Activated CD8-positive, alpha-beta memory T cell treated with anti-CD3 and anti-CD28 coated beads, Interleukin-2, amount 10 ng/mL, durations not matched to agents 7 days and 5 days (primary cell): ENCODE measurements around the gene MEGF8. TPM values are rescaled to one million over a fixed set of nuclear protein-coding genes. Genes with fewer than 3 reads are reported as not detected.

Source experiments
- ATAC-seq: fragments of 150-1000 bp; cut with Tn5 transposase; one replicate; pipeline ENCODE4 v1.10.0; 2021; ENCODE audit warnings: moderate library complexity
- CTCF ChIA-PET: fragments of 350-600 bp; sonication (Branson Sonifier 250); formaldehyde crosslinking; loops from one replicate; lab custom pipeline; 2021; ENCODE audit warnings: antibody characterized with exemption; lab: Charles Lee
- DNase-seq: peaks from one replicate; pipeline ENCODE4 v3.0.0-alpha.2; 2020
- H3K27ac Mint-ChIP-seq: one replicate; pipeline ENCODE4 v1.8.0; 2021; ENCODE audit warnings: mild to moderate bottlenecking, mixed read lengths
- H3K27me3 Mint-ChIP-seq: one replicate; pipeline ENCODE4 v1.8.0; 2021; ENCODE audit warnings: mixed read lengths
- H3K36me3 Mint-ChIP-seq: one replicate; pipeline ENCODE4 v1.8.0; 2021; ENCODE audit warnings: mild to moderate bottlenecking, mixed read lengths
- H3K4me1 Mint-ChIP-seq: one replicate; pipeline ENCODE4 v1.8.0; 2021; ENCODE audit warnings: mixed read lengths
- H3K4me3 Mint-ChIP-seq: one replicate; pipeline ENCODE4 v1.8.0; 2021; ENCODE audit warnings: mild to moderate bottlenecking, moderate library complexity, mixed read lengths
- H3K9me3 Mint-ChIP-seq: one replicate; pipeline ENCODE4 v1.8.0; 2022; ENCODE audit warnings: low read depth, mixed read lengths
- total RNA-seq, 2 experiments: library from RNA; stranded (reverse); gene quantifications; one replicate each; pipeline ENCODE4 v1.2.3, GENCODE V29; 2021

The MEGF8 gene
- total RNA-seq, 2 experiments from 2014 or later = 6.5 TPM

- Mint-ChIP-seq H3K9me3 (no peaks in the 10 kb centered on the region), H3K4me3 (no peak overlapping the region), H3K27ac (no peak overlapping the region), H3K36me3 (peaks cover 4% of the 10 kb centered on the region), H3K4me1 (peaks cover 35% of the 10 kb centered on the region), H3K27me3 (no peaks in the 10 kb centered on the region)
- CTCF ChIA-PET = interaction anchor here (1.0 to 2.1 kb wide), 6 partner anchors 13 to 174 kb away, joined by 3 to 10 read pairs (median 4); partner anchors contain the start of genes CIC and GSK3A
- no peak for ATAC-seq
- DNase-seq = no peak
Observed at GRCh38 chr19:42282819-42283187, 42.6 kb upstream of the MEGF8 start.

- CTCF ChIA-PET = interaction anchor here (1.0 to 2.1 kb wide), 5 partner anchors 13 to 175 kb away, joined by 3 to 10 read pairs (median 4); partner anchors contain the start of genes CIC and GSK3A
- no peak overlapping the region for H3K27ac Mint-ChIP-seq
- H3K36me3 Mint-ChIP-seq = peaks cover 6% of the 10 kb centered on the region
- peaks cover 32% of the 10 kb centered on the region for H3K4me1 Mint-ChIP-seq
- peak; percentile 97 for DNase-seq
- peak; percentile 71 for ATAC-seq
- H3K9me3 Mint-ChIP-seq = no peaks in the 10 kb centered on the region
- H3K4me3 Mint-ChIP-seq = no peak overlapping the region
- H3K27me3 Mint-ChIP-seq = no peaks in the 10 kb centered on the region
Observed at GRCh38 chr19:42283188-42284065, 42.0 kb upstream of the MEGF8 start.

DNA sequence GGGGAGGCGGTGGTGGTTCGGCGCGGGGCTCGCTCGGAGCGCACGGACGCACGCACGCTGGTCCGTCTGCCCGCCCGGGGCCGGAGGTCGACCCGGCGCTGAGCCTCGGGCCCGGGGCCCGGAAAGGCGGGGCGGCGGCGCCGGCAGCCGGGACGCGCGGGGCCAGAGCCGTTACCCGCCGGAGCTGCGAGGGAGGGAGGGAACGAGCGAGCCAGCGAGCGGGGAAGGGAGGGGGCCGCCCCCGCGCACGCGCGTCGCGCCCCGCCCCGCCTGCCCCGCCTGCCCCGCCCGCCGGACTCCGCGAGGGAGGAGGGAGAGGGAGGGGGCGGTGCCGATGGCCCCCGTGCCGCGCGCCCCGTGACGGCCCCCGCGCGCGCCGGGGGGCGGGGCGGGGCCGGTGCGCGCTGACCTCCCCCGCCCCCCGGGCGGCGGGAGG lies 41.4 kb upstream of the MEGF8 start:
- peak; percentile 89 for DNase-seq
- Mint-ChIP-seq H3K36me3 (peaks cover 6% of the 10 kb centered on the region), H3K27ac (no peak overlapping the region), H3K4me1 (peaks cover 25% of the 10 kb centered on the region), H3K4me3 (no peak overlapping the region), H3K27me3 (no peaks in the 10 kb centered on the region), H3K9me3 (no peaks in the 10 kb centered on the region)
- CTCF ChIA-PET = interaction anchor here (1.0 to 1.3 kb wide), 6 partner anchors 12 to 176 kb away, joined by 3 to 7 read pairs (median 4); no protein-coding TSS in a partner anchor
- peak; percentile 43 for ATAC-seq

DNA sequence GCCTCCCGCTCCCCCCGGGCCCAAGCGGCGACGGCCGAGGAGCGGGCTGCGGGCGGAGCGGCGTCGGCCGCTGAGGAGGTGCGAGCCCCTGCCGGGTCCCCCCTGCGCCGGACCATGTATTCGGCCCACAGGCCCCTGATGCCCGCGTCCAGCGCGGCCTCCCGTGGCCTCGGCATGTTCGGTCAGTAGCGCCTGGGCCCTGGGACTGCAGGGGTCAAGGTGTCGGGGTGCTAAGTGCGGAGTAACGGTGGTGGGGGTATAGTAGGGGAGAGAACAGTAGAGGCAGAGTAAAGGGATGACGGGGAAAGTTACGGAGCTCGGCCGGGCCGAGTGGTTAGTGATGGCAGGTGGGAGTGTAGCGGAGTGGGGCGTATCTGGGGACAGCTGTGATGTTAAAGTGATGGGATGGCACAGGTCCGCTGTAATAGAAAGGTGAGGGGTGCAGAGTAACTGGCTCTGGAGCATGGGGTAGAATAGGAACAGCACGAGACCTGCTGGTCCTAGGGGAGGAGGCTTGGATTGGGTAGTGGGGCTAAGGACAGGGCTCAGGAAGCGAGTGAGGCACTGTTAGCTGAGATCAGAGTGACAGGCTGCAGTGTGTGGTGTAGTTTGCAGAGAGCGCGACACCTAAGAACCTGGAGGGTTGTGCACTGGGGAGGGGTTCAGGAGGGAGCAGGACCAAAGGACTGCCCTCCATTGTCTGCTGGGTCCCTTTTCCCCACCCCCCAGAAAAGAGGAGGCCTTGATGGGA lies 40.7 kb upstream of the MEGF8 start:
- H3K27ac Mint-ChIP-seq = peak overlapping the region; percentile 73
- H3K9me3 Mint-ChIP-seq = no peaks in the 10 kb centered on the region
- CTCF ChIA-PET = interaction anchor here (0.8 to 1.3 kb wide), 7 partner anchors 11 to 176 kb away, joined by 3 to 7 read pairs (median 3); no protein-coding TSS in a partner anchor
- DNase-seq = peak; percentile 59
- ATAC-seq = no peak
- H3K36me3 Mint-ChIP-seq = peaks cover 6% of the 10 kb centered on the region
- H3K27me3 Mint-ChIP-seq = no peaks in the 10 kb centered on the region
- H3K4me1 Mint-ChIP-seq = peaks cover 18% of the 10 kb centered on the region
- H3K4me3 Mint-ChIP-seq = peak overlapping the region; percentile 79

DNA sequence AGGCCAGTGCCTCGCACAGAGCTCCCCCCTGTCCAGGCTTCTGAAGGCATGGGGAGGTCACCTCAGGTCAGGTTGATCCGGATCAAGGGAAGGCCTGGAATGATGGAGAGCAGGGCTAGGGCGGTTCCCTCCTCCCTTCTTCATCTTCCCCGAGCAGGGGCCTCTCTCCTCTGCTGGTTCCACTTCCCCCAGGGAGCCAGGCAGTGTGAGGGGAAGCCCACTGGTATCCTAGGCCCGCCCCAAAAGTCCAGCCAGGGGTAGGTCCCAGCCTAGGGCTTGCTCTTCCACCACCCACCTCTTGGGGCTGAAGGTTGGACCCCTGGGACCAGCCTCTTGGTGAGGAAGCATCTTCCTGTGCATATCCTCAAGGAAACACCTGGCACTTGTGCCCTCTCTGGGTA lies 39.9 kb upstream of the MEGF8 start:
- H3K27ac Mint-ChIP-seq = no peak overlapping the region
- DNase-seq = no peak
- no peaks in the 10 kb centered on the region for H3K9me3 Mint-ChIP-seq
- H3K36me3 Mint-ChIP-seq = peaks cover 6% of the 10 kb centered on the region
- no peaks in the 10 kb centered on the region for H3K27me3 Mint-ChIP-seq
- ATAC-seq = no peak
- peak overlapping the region; percentile 79 for H3K4me3 Mint-ChIP-seq
- peaks cover 18% of the 10 kb centered on the region for H3K4me1 Mint-ChIP-seq
- CTCF ChIA-PET = interaction anchor here (0.8 to 1.3 kb wide), 2 partner anchors 149 to 177 kb away, joined by 3 to 6 read pairs; no protein-coding TSS in a partner anchor

GRCh38 chr19:42285988-42286348 lies 39.5 kb upstream of the MEGF8 start:
- ATAC-seq = no peak
- no peaks in the 10 kb centered on the region for H3K9me3 Mint-ChIP-seq
- peak overlapping the region; percentile 44 for H3K27ac Mint-ChIP-seq
- no peaks in the 10 kb centered on the region for H3K27me3 Mint-ChIP-seq
- CTCF ChIA-PET = no interaction called here
- H3K36me3 Mint-ChIP-seq = peaks cover 6% of the 10 kb centered on the region
- H3K4me3 Mint-ChIP-seq = peak overlapping the region; percentile 17
- peaks cover 18% of the 10 kb centered on the region for H3K4me1 Mint-ChIP-seq
- no peak for DNase-seq

- Mint-ChIP-seq H3K4me1 (peaks cover 17% of the 10 kb centered on the region), H3K27me3 (no peaks in the 10 kb centered on the region), H3K36me3 (peaks cover 6% of the 10 kb centered on the region), H3K4me3 (no peak overlapping the region), H3K9me3 (no peaks in the 10 kb centered on the region), H3K27ac (peak overlapping the region; percentile 44)
- ATAC-seq (no peak), DNase-seq (no peak)
- CTCF ChIA-PET = interaction anchor here (1.5 kb wide), 1 partner anchor 154 kb away, joined by 4 read pairs; no protein-coding TSS in a partner anchor
Observed at GRCh38 chr19:42286349-42287016, 39.0 kb upstream of the MEGF8 start.

DNA sequence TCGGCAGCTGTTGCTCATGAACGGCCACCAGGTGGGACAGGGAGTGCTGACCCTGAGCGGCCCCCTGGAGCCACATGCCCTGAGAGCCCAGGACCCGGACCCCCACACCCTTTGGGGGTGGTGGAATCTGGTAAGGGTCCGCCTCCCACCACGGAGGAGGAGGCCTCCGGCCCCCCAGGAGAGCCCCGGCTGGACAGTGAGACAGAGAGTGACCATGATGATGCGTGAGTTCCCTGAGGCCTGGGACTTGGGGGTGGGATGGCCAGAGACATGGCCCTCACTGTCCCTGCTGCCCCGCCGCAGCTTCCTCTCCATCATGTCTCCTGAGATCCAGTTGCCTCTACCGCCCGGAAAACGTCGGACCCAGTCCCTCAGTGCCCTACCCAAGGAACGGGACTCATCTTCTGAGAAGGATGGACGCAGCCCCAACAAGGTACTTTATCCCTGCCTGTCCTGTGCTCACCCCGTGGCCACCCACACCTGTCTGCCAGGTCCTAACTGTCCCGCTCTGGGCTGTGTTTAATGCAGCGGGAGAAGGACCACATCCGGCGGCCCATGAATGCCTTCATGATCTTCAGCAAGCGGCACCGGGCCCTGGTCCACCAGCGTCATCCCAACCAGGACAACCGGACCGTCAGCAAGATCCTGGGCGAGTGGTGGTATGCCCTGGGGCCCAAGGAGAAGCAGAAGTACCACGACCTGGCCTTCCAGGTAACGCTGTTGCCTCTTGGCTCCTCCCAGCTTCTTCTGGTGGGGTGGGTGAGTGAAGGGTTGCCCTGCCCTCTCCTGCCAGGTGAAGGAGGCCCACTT lies 38.2 kb upstream of the MEGF8 start:
- ATAC-seq (no peak), DNase-seq (no peak)
- peaks cover 9% of the 10 kb centered on the region for H3K36me3 Mint-ChIP-seq
- CTCF ChIA-PET = interaction anchor here (1.1 to 1.5 kb wide), 2 partner anchors 102 to 154 kb away, joined by 4 read pairs; no protein-coding TSS in a partner anchor
- peaks cover 17% of the 10 kb centered on the region for H3K4me1 Mint-ChIP-seq
- H3K9me3 Mint-ChIP-seq = no peaks in the 10 kb centered on the region
- no peaks in the 10 kb centered on the region for H3K27me3 Mint-ChIP-seq
- H3K27ac Mint-ChIP-seq = peak overlapping the region; percentile 20
- no peak overlapping the region for H3K4me3 Mint-ChIP-seq

- CTCF ChIA-PET = interaction anchor here (1.1 to 1.5 kb wide), 2 partner anchors 103 to 155 kb away, joined by 4 read pairs; no protein-coding TSS in a partner anchor
- ATAC-seq = no peak
- no peaks in the 10 kb centered on the region for H3K27me3 Mint-ChIP-seq
Observed at GRCh38 chr19:42287827-42288107, 37.7 kb upstream of the MEGF8 start.

GRCh38 chr19:42288387-42288786 lies 37.0 kb upstream of the MEGF8 start:
- no peaks in the 10 kb centered on the region for H3K9me3 Mint-ChIP-seq
- no peak for ATAC-seq
- H3K4me1 Mint-ChIP-seq = peaks cover 17% of the 10 kb centered on the region
- H3K4me3 Mint-ChIP-seq = no peak overlapping the region
- no peak overlapping the region for H3K27ac Mint-ChIP-seq
- CTCF ChIA-PET = no interaction called here
- H3K27me3 Mint-ChIP-seq = no peaks in the 10 kb centered on the region
- no peak for DNase-seq
- peaks cover 12% of the 10 kb centered on the region for H3K36me3 Mint-ChIP-seq

More at GRCh38 chr19:42287827-42288107, 37.7 kb upstream of the MEGF8 start:
- Mint-ChIP-seq H3K27ac (no peak overlapping the region), H3K36me3 (peaks cover 9% of the 10 kb centered on the region), H3K4me3 (no peak overlapping the region), H3K4me1 (peaks cover 17% of the 10 kb centered on the region), H3K9me3 (no peaks in the 10 kb centered on the region)
- DNase-seq = no peak

DNA sequence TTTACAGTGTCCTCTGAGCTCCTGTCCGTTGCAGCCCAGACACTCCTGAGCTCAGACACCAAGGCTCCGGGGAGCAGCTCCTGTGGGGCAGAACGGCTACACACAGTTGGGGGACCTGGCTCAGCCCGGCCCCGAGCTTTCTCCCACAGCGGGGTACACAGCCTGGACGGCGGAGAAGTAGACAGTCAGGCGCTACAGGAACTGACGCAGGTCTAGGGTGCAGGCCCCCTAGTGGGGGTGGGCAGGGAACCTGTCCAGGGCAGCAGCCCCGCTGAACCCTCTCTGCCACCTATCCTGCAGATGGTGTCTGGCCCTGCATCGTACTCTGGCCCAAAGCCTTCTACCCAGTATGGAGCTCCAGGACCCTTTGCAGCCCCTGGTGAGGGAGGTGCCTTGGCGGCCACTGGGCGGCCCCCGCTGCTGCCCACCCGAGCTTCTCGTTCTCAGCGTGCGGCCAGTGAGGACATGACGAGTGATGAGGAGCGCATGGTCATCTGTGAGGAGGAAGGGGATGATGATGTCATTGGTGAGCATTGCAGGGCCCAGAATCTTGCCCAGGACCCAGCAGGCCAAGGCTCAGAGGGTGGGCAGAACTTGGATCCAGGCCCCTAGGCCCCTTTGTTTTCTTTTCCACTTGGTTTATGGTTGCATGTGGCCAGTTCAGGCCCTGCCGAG lies 36.4 kb upstream of the MEGF8 start:
- Mint-ChIP-seq H3K27me3 (no peaks in the 10 kb centered on the region), H3K36me3 (peaks cover 16% of the 10 kb centered on the region), H3K27ac (no peak overlapping the region), H3K4me3 (no peak overlapping the region), H3K4me1 (peaks cover 17% of the 10 kb centered on the region), H3K9me3 (no peaks in the 10 kb centered on the region)
- DNase-seq (no peak), ATAC-seq (no peak)
- CTCF ChIA-PET = interaction anchor here (1.2 to 1.3 kb wide), 2 partner anchors 10 to 39 kb away, joined by 3 read pairs; no protein-coding TSS in a partner anchor
